Choroid plexus epithelial cell (primary cell): ENCODE results near the gene MN1.

Source experiments
- DNase-seq: peaks from one replicate; pipeline ENCODE4 v3.0.0-alpha.2; 2010; ENCODE audit warnings: low read depth
- H3K4me3 ChIP-seq: 2 replicates; pipeline ENCODE4 v1.5.1; 2011; ENCODE audit warnings: low read depth, mild to moderate bottlenecking, control low read depth, low read length, moderate library complexity
- TF ChIP-seq, protein P1 (sequence below): conservative IDR thresholded peaks from 2 replicates; pipeline ENCODE4 v1.5.1; 2011; ENCODE audit warnings: low read depth, mild to moderate bottlenecking, control low read depth, inconsistent platforms, low read length, moderate library complexity

The MN1 gene

DNA sequence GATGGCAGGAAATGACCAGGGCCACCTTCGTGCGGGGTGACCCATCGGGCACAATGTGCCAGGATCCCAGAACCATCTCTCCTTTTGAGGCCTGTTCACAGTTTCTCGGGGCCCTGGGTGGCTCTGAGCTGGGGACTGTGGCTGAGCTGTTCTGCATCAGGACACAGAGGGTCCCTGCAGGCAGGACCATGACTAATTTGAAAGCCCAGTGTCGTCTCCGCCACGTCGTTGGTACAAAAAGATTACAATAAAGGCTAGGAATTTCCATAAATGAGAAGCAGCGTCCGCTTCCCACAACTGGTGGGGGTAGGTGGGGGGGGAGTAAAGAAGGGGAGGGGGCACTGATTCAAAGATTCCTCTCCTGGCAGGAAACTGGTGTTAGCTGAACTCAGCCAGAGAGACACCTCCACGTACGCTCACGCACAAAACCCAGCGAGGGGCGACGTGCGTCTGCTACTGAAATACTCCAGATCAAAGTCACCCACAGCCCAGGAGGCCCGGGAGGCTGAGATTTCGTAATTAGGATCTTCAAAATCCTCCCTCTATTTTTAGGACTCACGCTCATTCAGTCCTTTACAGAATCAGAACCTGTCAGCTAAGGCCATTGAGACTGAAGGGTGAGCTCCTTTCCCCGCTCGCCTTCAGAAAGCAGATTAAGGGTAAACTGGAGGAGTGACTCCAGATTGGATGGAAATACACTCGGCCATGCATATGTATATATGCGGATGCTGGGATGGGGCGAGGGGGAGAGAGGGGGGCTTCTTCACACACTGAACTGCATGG lies 11.0 kb downstream of the MN1 start:
- H3K4me3 ChIP-seq, result no peak overlapping the region
- no peak for DNase-seq
- TF ChIP-seq, protein P1, sequence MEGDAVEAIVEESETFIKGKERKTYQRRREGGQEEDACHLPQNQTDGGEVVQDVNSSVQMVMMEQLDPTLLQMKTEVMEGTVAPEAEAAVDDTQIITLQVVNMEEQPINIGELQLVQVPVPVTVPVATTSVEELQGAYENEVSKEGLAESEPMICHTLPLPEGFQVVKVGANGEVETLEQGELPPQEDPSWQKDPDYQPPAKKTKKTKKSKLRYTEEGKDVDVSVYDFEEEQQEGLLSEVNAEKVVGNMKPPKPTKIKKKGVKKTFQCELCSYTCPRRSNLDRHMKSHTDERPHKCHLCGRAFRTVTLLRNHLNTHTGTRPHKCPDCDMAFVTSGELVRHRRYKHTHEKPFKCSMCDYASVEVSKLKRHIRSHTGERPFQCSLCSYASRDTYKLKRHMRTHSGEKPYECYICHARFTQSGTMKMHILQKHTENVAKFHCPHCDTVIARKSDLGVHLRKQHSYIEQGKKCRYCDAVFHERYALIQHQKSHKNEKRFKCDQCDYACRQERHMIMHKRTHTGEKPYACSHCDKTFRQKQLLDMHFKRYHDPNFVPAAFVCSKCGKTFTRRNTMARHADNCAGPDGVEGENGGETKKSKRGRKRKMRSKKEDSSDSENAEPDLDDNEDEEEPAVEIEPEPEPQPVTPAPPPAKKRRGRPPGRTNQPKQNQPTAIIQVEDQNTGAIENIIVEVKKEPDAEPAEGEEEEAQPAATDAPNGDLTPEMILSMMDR, result no peak

DNA sequence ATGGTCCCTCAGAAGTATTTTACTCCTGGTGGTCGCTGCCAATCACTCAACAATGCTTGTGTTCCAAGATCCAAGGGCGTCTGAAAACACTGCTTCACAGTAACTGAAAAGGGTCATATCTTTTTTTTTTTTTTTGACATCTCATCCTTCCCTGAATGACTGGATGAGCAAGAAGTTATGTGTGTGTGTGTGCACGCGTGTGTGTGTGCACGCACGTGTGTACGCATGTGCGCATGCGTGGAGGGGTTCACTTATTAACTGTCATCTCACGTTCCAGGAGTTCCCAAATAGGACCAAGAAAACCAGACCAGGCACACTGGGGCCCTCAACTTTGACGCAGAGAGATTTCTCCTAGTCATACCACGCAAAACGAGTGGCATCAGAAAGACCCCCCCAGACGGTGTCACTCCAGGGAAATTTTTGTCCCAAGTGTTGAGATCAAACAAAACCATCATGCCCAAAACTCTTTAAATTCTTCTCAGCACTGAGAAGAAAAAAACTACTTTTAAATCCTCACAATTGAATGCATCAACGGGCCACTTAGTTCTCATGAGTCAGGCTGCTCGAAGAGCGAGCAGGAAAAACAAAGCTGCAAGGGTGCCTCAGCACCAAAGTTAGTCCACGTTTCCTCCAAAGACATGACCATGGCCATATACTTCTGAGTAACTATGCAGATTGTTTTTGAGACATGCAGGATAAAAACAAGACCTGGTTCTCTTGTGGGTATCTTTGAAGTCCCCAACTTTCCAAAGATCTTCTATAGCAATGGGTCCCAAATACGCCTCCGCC lies 12.9 kb downstream of the MN1 start:
- TF ChIP-seq, protein P1, result no peak
- H3K4me3 ChIP-seq, result no peak overlapping the region
- DNase-seq, result no peak

DNA sequence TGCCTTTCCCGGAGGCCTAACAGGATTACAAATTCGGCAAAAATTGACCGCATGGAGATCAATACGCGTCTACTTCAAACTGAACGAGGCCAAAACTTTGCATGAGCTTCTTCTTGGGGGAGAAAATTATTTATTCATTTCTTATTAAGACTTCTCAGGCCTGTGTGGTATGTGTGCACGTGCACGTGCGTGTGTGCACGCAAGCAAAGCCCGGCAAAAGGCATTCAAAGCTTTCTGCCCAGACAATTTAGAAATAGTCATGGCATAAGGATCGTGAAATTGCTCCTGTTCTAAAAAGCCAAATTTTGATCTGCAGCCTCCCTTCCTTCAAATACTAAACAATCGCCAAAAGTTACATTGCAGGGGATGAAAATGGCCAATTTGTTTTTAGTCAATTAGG lies 14.6 kb downstream of the MN1 start:
- TF ChIP-seq, protein P1, result no peak
- H3K4me3 ChIP-seq, result no peak overlapping the region
- DNase-seq, result no peak

DNA sequence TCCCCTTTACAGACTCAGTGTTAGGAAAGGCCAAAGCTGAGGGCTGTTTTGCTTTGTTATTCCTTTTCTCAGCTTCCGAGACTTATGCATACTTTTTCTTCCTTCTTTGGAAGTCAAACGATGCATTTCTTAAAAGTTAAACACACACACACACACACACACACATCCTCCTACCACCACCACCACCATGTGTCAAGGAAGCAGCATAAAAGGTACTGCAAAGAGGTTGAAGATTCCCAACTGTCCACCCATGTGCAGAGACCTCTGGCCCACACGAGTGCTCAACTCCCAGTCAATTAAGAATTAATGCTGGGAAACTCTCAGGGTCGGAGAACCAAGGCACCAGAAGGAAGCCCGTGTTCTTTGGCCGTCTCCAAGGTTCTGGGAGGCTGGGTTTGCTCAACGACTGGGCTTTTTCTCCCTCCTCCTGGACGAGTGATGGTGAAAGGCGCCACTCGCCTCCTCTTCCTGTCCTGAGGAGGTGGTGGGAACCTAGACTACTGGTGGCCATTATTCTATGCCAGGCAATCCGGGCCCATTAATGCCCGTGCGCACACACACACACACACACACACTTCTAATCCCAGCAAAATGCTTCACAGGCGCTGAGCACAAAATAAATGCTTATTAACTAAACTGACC lies 15.1 kb downstream of the MN1 start:
- no peak overlapping the region for H3K4me3 ChIP-seq
- TF ChIP-seq, protein P1, result no peak
- DNase-seq, result no peak

DNA sequence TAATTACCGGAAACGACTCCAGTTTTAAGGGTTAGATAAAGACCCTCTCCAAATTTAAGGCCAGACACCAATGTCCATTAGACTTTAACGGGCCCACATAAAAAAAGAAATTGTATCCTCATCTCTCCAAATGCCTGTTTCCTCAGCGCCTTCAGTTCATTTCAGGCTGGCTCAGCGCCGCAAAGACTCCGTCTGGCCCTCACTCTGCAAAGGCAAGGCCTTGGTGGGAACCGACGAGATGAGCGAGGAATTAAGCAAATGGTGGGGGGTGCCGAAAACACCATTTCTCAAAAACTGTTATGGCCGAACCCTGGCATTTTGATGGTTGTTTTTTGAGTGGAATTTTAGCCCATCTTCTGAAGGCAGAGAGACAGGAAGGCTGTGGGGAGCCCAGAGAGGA lies 15.7 kb downstream of the MN1 start:
- no peak for DNase-seq
- H3K4me3 ChIP-seq, result no peak overlapping the region
- TF ChIP-seq, protein P1, result no peak

DNA sequence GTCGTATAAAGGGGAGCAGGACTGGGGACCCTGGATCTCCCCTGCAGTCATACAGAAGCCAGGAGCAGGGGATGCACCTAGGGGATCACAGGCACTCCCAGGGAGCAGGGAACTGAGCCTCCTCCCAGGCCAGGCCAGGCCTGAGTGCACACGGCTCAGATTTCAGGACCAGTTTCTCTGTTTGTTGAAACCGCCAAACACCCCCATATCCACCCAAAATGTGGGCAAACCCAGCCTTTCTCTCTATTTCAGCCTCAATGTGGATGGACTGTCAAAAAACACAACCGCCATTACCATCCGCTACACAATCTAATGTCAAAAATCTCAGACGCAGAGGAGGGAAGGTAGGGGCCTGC lies 17.5 kb downstream of the MN1 start:
- no peak overlapping the region for H3K4me3 ChIP-seq
- TF ChIP-seq, protein P1, result no peak
- no peak for DNase-seq
